Measurements from ENCODE around the gene SREBF1.

Gene SREBF1

DNA sequence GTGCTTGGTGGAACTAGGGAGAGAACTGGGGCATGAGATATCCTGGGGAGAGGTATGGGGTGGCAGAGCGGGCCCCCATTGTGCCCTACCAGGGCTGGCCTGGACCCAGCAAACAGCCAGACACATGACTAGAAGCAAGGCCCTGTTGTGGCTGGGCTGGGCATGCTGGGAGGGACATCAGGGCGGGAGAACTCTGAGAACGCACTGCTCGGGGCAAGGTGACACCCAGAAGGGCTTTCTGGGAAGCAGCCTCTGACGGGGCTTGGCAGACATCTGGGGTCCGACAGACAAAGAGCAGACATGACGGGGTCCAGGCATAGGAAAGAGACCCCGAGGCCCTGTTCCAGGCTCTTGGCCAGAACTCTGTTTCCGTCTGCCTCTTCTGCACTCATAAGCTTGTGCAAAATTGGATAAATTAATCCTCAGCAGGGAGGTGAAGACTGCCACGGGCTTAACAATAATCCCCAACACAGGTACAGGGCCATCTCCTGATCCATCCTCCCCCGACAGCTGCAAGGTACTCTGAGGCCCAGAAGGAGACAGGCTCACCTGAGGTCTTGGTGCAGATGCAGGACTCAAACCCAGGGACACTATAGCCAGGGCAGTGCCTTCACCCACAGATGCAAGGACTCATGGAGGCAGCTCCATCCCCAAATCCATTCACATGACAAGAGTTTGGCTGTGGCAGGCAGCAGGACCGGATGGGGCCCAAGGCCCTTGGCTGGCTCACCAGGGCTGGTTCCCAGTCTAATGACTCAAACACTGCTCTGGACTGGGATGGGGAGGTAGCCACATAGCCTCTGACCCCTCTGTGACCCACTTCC lies 5.4 kb downstream of the SREBF1 start:
- no peak overlapping the region for H3K4me3 ChIP-seq (ENCODE audit: low read length)
- H2AFZ ChIP-seq (ENCODE audit: low read depth, low read length), result no peak overlapping the region
- no peaks in the 10 kb centered on the region for H3K9me3 ChIP-seq (ENCODE audit: low read length)
- no peaks in the 10 kb centered on the region for H3K36me3 ChIP-seq (ENCODE audit: insufficient read depth, low read length)
- H3K27me3 ChIP-seq (ENCODE audit: insufficient read depth, low read length), result no peaks in the 10 kb centered on the region
- peaks cover 13% of the 10 kb centered on the region for H3K4me1 ChIP-seq (ENCODE audit: insufficient read depth, low read length)

DNA sequence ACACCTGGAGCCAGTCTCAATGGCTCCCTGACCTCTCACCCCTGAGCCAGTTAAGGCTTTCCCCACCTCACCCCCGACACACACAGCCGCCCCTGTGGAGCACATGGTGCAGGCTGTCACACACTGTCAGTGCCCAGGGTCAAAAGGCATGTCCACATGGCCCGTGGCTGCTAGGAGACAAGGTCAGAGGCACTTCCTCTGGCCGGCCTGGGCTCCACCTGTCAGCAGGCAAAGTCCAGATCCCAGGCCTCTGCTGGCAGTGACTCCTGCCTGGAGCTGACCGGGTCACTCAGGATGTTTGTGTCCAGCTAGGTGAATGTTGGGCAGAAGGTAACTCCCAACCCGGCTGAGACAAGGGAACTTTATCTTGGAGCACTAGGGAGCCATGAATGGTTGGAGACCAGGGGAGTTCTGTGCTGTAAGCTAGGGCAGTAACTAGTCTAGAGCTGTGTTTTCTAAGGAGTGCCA lies 6.0 kb downstream of the SREBF1 start:
- no peak overlapping the region for H3K4me3 ChIP-seq (ENCODE audit: low read length)
- H3K36me3 ChIP-seq (ENCODE audit: insufficient read depth, low read length), result no peaks in the 10 kb centered on the region
- no peak overlapping the region for H2AFZ ChIP-seq (ENCODE audit: low read depth, low read length)
- no peaks in the 10 kb centered on the region for H3K27me3 ChIP-seq (ENCODE audit: insufficient read depth, low read length)
- no peaks in the 10 kb centered on the region for H3K9me3 ChIP-seq (ENCODE audit: low read length)
- H3K4me1 ChIP-seq (ENCODE audit: insufficient read depth, low read length), result peaks cover 10% of the 10 kb centered on the region

DNA sequence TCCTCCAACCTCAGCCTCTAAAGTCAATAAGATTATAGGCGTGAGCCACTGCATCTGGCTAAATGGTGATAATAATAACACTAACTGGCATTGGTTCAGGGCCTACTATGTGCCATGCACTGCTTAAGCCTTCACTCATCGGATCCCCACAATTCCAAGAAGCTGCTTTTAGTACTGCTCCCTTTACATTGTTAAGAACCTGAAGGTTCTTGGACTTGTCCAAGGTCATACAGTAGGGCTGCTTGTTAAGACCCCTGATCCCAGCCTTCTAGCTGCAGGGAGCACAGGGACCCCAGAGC lies 6.6 kb downstream of the SREBF1 start:
- Histone ChIP-seq H3K9me3 (ENCODE audit: low read length) (no peaks in the 10 kb centered on the region), H3K27me3 (ENCODE audit: insufficient read depth, low read length) (no peaks in the 10 kb centered on the region), H3K4me3 (ENCODE audit: low read length) (no peak overlapping the region), H2AFZ (ENCODE audit: low read depth, low read length) (no peak overlapping the region), H3K36me3 (ENCODE audit: insufficient read depth, low read length) (no peaks in the 10 kb centered on the region), H3K4me1 (ENCODE audit: insufficient read depth, low read length) (peaks cover 6% of the 10 kb centered on the region)

GRCh38 chr17:17827826-17828621 lies 8.8 kb downstream of the SREBF1 start:
- Histone ChIP-seq H3K27me3 (ENCODE audit: insufficient read depth, low read length) (no peaks in the 10 kb centered on the region), H2AFZ (ENCODE audit: low read depth, low read length) (no peak overlapping the region), H3K4me1 (ENCODE audit: insufficient read depth, low read length) (peaks cover 24% of the 10 kb centered on the region), H3K4me3 (ENCODE audit: low read length) (no peak overlapping the region), H3K36me3 (ENCODE audit: insufficient read depth, low read length) (no peaks in the 10 kb centered on the region), H3K9me3 (ENCODE audit: low read length) (no peaks in the 10 kb centered on the region)

DNA sequence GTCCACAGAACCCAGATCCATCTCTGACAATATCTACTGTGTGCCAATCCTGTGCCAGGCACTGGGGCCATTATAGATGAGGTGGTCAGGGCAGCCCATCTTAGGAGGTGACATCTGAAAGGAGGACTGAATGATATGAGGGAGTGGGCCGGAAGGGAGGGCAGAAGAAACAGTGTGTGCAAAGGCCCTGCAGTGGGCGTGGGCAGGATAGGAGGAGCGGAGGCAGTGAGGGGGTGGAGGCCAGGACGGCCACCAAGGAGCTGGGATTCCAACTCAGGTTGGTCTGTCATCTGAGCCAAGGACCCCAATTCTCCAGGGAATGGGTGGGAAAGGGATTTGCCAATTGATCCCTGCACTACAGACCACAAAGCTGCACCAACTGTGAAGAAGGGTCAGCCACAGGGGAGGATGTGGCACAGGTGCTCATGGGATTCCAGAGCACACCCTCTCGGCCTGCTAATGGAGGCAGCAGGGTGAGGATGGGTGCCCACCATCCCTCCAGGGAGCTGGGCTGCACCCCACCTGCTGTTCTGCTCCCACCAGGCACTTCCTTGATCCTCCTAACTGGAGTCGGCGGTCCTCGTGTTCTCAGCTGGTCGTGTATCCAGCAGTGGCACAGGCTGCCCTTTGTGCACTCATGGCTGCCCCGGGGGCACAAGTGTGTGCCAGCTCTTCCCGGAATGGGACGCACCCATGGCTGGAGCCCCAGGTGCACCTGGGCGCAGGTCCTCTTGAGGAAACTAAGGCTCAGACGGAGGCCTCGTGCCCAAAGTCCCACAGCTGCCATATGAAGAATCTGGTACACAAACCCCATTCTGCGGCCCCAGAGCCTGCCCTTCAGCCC lies 9.6 kb downstream of the SREBF1 start:
- no peaks in the 10 kb centered on the region for H3K9me3 ChIP-seq (ENCODE audit: low read length)
- no peaks in the 10 kb centered on the region for H3K27me3 ChIP-seq (ENCODE audit: insufficient read depth, low read length)
- no peaks in the 10 kb centered on the region for H3K36me3 ChIP-seq (ENCODE audit: insufficient read depth, low read length)
- H2AFZ ChIP-seq (ENCODE audit: low read depth, low read length), result no peak overlapping the region
- no peak overlapping the region for H3K4me3 ChIP-seq (ENCODE audit: low read length)
- H3K4me1 ChIP-seq (ENCODE audit: insufficient read depth, low read length), result peaks cover 31% of the 10 kb centered on the region

DNA sequence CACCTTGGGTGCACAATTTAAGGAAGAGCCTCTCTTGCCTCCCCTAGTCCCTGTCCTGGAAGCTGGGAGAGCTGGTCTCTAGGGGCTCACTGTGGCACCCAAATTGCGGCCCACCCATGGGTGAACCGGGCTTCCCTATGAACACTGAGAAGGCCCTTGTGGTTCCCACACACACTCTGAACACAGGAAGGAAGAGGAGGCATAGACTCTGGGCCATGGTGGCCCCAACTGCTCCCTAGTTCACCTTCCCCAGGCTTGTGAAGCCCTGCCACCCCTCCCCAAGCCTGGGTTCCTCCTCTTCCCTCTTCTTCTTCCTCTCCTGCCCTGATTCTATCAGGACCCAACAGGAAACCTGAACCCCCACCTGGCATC lies 10.5 kb downstream of the SREBF1 start:
- Histone ChIP-seq H3K36me3 (ENCODE audit: insufficient read depth, low read length) (no peaks in the 10 kb centered on the region), H3K9me3 (ENCODE audit: low read length) (no peaks in the 10 kb centered on the region), H3K4me1 (ENCODE audit: insufficient read depth, low read length) (peaks cover 31% of the 10 kb centered on the region), H2AFZ (ENCODE audit: low read depth, low read length) (no peak overlapping the region), H3K4me3 (ENCODE audit: low read length) (no peak overlapping the region), H3K27me3 (ENCODE audit: insufficient read depth, low read length) (no peaks in the 10 kb centered on the region)

DNA sequence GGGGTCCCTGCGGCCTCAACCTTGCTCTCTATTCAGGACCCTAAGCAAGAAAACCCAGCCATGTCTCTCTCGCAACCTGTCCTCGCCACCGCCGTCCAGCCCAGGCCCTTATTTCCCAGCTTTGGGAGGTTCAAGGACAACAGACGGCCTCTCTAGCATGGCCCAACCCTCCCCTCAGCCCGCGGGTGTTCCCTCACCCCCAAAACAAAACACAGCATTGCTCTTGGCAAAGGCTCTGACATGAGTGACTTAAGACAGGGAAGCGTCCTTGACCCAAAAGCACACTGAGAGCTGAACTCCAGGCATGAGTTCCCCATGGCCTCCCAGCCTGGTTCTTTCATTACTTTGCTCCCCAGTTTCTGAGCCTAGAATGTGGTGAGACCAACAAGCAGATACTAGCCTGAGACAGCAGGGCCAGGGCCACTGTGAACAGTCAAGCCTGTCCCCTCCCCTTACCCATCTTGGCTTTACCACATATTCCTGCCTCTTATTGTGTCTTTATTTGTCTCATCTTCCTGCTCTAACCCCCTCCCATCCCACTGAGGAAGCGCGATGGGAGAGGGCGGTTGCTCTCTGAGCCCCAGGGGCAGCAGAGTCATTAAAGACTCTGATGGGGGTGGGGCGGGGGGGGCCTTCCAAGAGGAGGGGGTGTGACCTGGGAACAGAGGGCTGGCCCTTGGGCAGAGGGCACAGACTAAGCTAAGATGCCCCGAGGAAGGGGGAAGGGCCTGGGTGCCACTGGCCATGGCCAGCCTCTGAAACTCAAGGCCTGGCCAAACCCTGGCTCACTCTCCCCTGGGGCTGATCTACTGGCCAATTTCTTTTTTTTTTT lies 11.8 kb downstream of the SREBF1 start:
- H3K36me3 ChIP-seq (ENCODE audit: insufficient read depth, low read length), result no peaks in the 10 kb centered on the region
- H3K27me3 ChIP-seq (ENCODE audit: insufficient read depth, low read length), result no peaks in the 10 kb centered on the region
- peaks cover 26% of the 10 kb centered on the region for H3K4me1 ChIP-seq (ENCODE audit: insufficient read depth, low read length)
- H3K4me3 ChIP-seq (ENCODE audit: low read length), result no peak overlapping the region
- no peaks in the 10 kb centered on the region for H3K9me3 ChIP-seq (ENCODE audit: low read length)
- no peak overlapping the region for H2AFZ ChIP-seq (ENCODE audit: low read depth, low read length)

GRCh38 chr17:17824119-17824782 lies 12.5 kb downstream of the SREBF1 start:
- Histone ChIP-seq H3K9me3 (ENCODE audit: low read length) (no peaks in the 10 kb centered on the region), H2AFZ (ENCODE audit: low read depth, low read length) (no peak overlapping the region), H3K4me3 (ENCODE audit: low read length) (peak overlapping the region; percentile 15), H3K36me3 (ENCODE audit: insufficient read depth, low read length) (no peaks in the 10 kb centered on the region), H3K4me1 (ENCODE audit: insufficient read depth, low read length) (peaks cover 26% of the 10 kb centered on the region), H3K27me3 (ENCODE audit: insufficient read depth, low read length) (no peaks in the 10 kb centered on the region)

GRCh38 chr17:17823433-17824118 lies 13.2 kb downstream of the SREBF1 start:
- H3K27me3 ChIP-seq (ENCODE audit: insufficient read depth, low read length), result no peaks in the 10 kb centered on the region
- peak overlapping the region; percentile 50 for H3K4me3 ChIP-seq (ENCODE audit: low read length)
- H3K9me3 ChIP-seq (ENCODE audit: low read length), result no peaks in the 10 kb centered on the region
- no peak overlapping the region for H2AFZ ChIP-seq (ENCODE audit: low read depth, low read length)
- H3K36me3 ChIP-seq (ENCODE audit: insufficient read depth, low read length), result peaks cover 4% of the 10 kb centered on the region
- peaks cover 26% of the 10 kb centered on the region for H3K4me1 ChIP-seq (ENCODE audit: insufficient read depth, low read length)

DNA sequence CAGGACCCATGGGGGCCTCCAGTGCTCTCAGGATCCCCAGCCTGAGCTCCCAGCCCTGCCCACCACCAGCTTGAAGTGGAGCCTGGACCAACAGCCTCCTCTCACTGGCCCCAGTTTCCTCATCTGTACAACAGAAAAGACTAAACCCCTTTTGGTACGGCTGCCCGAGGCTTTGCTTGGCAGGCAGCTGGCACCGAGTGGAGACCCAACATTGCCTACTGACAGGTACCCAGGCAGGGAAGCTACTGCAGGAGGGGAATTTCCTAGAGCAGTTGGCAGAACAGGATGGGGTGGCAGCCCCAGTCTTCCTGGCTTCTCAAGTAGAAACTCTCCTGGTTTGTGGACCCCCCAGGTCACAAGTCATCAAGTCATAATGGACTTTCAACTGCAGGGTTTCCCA lies 14.2 kb downstream of the SREBF1 start:
- Histone ChIP-seq H3K4me1 (ENCODE audit: insufficient read depth, low read length) (peaks cover 26% of the 10 kb centered on the region), H3K9me3 (ENCODE audit: low read length) (no peaks in the 10 kb centered on the region), H3K36me3 (ENCODE audit: insufficient read depth, low read length) (peaks cover 4% of the 10 kb centered on the region), H3K27me3 (ENCODE audit: insufficient read depth, low read length) (no peaks in the 10 kb centered on the region), H2AFZ (ENCODE audit: low read depth, low read length) (no peak overlapping the region), H3K4me3 (ENCODE audit: low read length) (peak overlapping the region; percentile 50)

- Histone ChIP-seq H3K27me3 (ENCODE audit: insufficient read depth, low read length) (no peaks in the 10 kb centered on the region), H3K9me3 (ENCODE audit: low read length) (no peaks in the 10 kb centered on the region), H2AFZ (ENCODE audit: low read depth, low read length) (no peak overlapping the region), H3K4me1 (ENCODE audit: insufficient read depth, low read length) (peaks cover 26% of the 10 kb centered on the region), H3K4me3 (ENCODE audit: low read length) (no peak overlapping the region), H3K36me3 (ENCODE audit: insufficient read depth, low read length) (peaks cover 4% of the 10 kb centered on the region)
These were observed 14.6 kb downstream of the SREBF1 start for GRCh38 chr17:17822189-17822588.

Measured in neuron (in vitro differentiated cells).